Nephron progenitor cell (in vitro differentiated cells): Measurements from ENCODE around the gene NOS3.

Experiments
- DNase-seq: peaks from one replicate; pipeline ENCODE4 v3.0.0; 2021
- H3K27ac Mint-ChIP-seq: 2 replicates; pipeline ENCODE4 v1.8.0; 2021; ENCODE audit warnings: mild to moderate bottlenecking, moderate library complexity, mixed read lengths
- H3K27me3 Mint-ChIP-seq: 2 replicates; pipeline ENCODE4 v1.8.0; 2021; ENCODE audit warnings: mild to moderate bottlenecking, low read depth, mixed read lengths; ENCODE audit not compliant: poor library complexity
- H3K36me3 Mint-ChIP-seq: 2 replicates; pipeline ENCODE4 v1.8.0; 2021; ENCODE audit warnings: low read depth, mixed read lengths
- H3K4me1 Mint-ChIP-seq: 2 replicates; pipeline ENCODE4 v1.8.0; 2021; ENCODE audit warnings: mixed read lengths
- H3K4me3 Mint-ChIP-seq: 2 replicates; pipeline ENCODE4 v1.8.0; 2021; ENCODE audit warnings: mild to moderate bottlenecking, moderate library complexity, mixed read lengths
- H3K9me3 Mint-ChIP-seq: 2 replicates; pipeline ENCODE4 v1.8.0; 2021; ENCODE audit warnings: mild to moderate bottlenecking, moderate library complexity, mixed read lengths
- CTCF ChIP-seq: fragments of 200-600 bp; sonication (generic); IDR thresholded peaks from 2 replicates; pipeline ENCODE4 v1.5.0; 2021; ENCODE audit warnings: antibody characterized with exemption

The NOS3 gene

GRCh38 chr7:150954986-150955518 is 35.8 kb upstream of the NOS3 start:
- no peak overlapping the region for H3K27ac Mint-ChIP-seq
- DNase-seq, result no peak
- peak overlapping the region; percentile 75 for H3K4me3 Mint-ChIP-seq
- H3K27me3 Mint-ChIP-seq, result peaks cover 11% of the 10 kb centered on the region
- H3K9me3 Mint-ChIP-seq, result no peaks in the 10 kb centered on the region
- H3K36me3 Mint-ChIP-seq, result peaks cover 15% of the 10 kb centered on the region
- TF ChIP-seq CTCF, result no peak
- peaks cover 67% of the 10 kb centered on the region for H3K4me1 Mint-ChIP-seq

GRCh38 chr7:150955519-150956394 is 35.1 kb upstream of the NOS3 start:
- peak overlapping the region; percentile 68 for H3K4me3 Mint-ChIP-seq
- H3K9me3 Mint-ChIP-seq, result no peaks in the 10 kb centered on the region
- peaks cover 14% of the 10 kb centered on the region for H3K27me3 Mint-ChIP-seq
- TF ChIP-seq CTCF, result no peak
- DNase-seq, result peak; percentile 93
- peak overlapping the region; percentile 58 for H3K27ac Mint-ChIP-seq
- H3K4me1 Mint-ChIP-seq, result peaks cover 67% of the 10 kb centered on the region
- H3K36me3 Mint-ChIP-seq, result peaks cover 15% of the 10 kb centered on the region

GRCh38 chr7:150956395-150957132 is 34.3 kb upstream of the NOS3 start:
- Mint-ChIP-seq H3K27me3 (peaks cover 14% of the 10 kb centered on the region), H3K27ac (peak overlapping the region; percentile 42), H3K9me3 (no peaks in the 10 kb centered on the region), H3K4me1 (peaks cover 75% of the 10 kb centered on the region), H3K4me3 (no peak overlapping the region), H3K36me3 (peaks cover 11% of the 10 kb centered on the region)
- no peak for TF ChIP-seq CTCF
- DNase-seq, result no peak

GRCh38 chr7:150957133-150958020 is 33.4 kb upstream of the NOS3 start:
- Mint-ChIP-seq H3K4me1 (peaks cover 83% of the 10 kb centered on the region), H3K27ac (peak overlapping the region; percentile 27), H3K36me3 (peaks cover 4% of the 10 kb centered on the region), H3K4me3 (no peak overlapping the region), H3K27me3 (peaks cover 14% of the 10 kb centered on the region), H3K9me3 (no peaks in the 10 kb centered on the region)
- no peak for DNase-seq
- no peak for TF ChIP-seq CTCF

- H3K27ac Mint-ChIP-seq, result no peak overlapping the region
- no peaks in the 10 kb centered on the region for H3K9me3 Mint-ChIP-seq
- H3K36me3 Mint-ChIP-seq, result peaks cover 4% of the 10 kb centered on the region
- no peak for DNase-seq
- H3K4me3 Mint-ChIP-seq, result no peak overlapping the region
- TF ChIP-seq CTCF, result no peak
- peaks cover 83% of the 10 kb centered on the region for H3K4me1 Mint-ChIP-seq
- peaks cover 13% of the 10 kb centered on the region for H3K27me3 Mint-ChIP-seq
These were observed 32.7 kb upstream of the NOS3 start for GRCh38 chr7:150958062-150958552.
